H1 (cell line): ENCODE data around the gene DCLRE1B. TPM values are rescaled to one million over a fixed set of nuclear protein-coding genes. Genes with fewer than 3 reads are reported as not detected.

Source experiments
- CTCF ChIA-PET: fragments of 300-600 bp; sonication (Branson Sonifier 250); formaldehyde crosslinking; loops from one replicate; lab custom pipeline; 2021; ENCODE audit not compliant: partially characterized antibody; lab: Charles Lee
- POLR2A ChIA-PET: fragments of 300-600 bp; sonication (Branson Sonifier 250); formaldehyde crosslinking; loops from one replicate; lab custom pipeline; 2021; ENCODE audit warnings: inconsistent platforms; ENCODE audit not compliant: partially characterized antibody; lab: Charles Lee
- DNase-seq, 2 experiments: peaks; one replicate each; pipeline versions ENCODE4 v3.0.0 to v3.0.0-alpha.2; 2010 to 2022; ENCODE audit warnings: low spot score in 2 of 2, low read depth in 1 of 2, mixed read lengths in 1 of 2
- FAIRE-seq: peaks from 2 replicates; lab custom pipeline; 2011; peaks lifted over from hg19 to GRCh38; lab: Jason Lieb, UNC
- H2AFZ ChIP-seq: 2 replicates; pipeline ENCODE4 v1.8.1; 2012; ENCODE audit warnings: low read length, inconsistent platforms
- H2AK5ac ChIP-seq: 2 replicates; pipeline ENCODE4 v1.6.1; 2013; ENCODE audit warnings: low read depth, low read length
- H2BK120ac ChIP-seq: replicated peaks from 2 replicates; pipeline ENCODE3; 2013; ENCODE audit warnings: low read depth, low read length, inconsistent platforms
- H2BK12ac ChIP-seq: 2 replicates; pipeline ENCODE4 v1.6.1; 2013; ENCODE audit warnings: low read depth, low read length
- H2BK15ac ChIP-seq: 2 replicates; pipeline ENCODE4 v1.6.1; 2013; ENCODE audit warnings: low read length
- H2BK20ac ChIP-seq: 2 replicates; pipeline ENCODE4 v1.6.1; 2013; ENCODE audit warnings: low read length
- H2BK5ac ChIP-seq: 2 replicates; pipeline ENCODE4 v1.6.1; 2013; ENCODE audit warnings: low read depth, low read length
- H3K14ac ChIP-seq: 2 replicates; pipeline ENCODE4 v1.6.1; 2013; ENCODE audit warnings: inconsistent platforms; ENCODE audit not compliant: insufficient read length
- H3K18ac ChIP-seq: 2 replicates; pipeline ENCODE4 v1.6.1; 2013; ENCODE audit warnings: low read length; ENCODE audit errors: extremely low read depth
- H3K23ac ChIP-seq: 2 replicates; pipeline ENCODE4 v1.6.1; 2013; ENCODE audit warnings: inconsistent platforms; ENCODE audit not compliant: insufficient read length
- H3K23me2 ChIP-seq: 2 replicates; pipeline ENCODE4 v1.6.1; 2013; ENCODE audit warnings: low read depth, low read length
- H3K27ac ChIP-seq: 2 replicates; pipeline ENCODE4 v1.6.1; 2011; ENCODE audit warnings: low read depth, low read length, inconsistent platforms
- H3K27me3 ChIP-seq, 4 experiments: replicated peaks in 1 of 4; 1 replicate in 1 of 4; 2 replicates in 3 of 4; pipeline versions ENCODE4 v1.6.1 to v1.8.1; 2011 to 2013; ENCODE audit warnings: low read length in 3 of 4, mild to moderate bottlenecking in 3 of 4, inconsistent platforms in 2 of 4, mixed read lengths in 2 of 4, moderate library complexity in 1 of 4; ENCODE audit not compliant: control insufficient read depth in 3 of 4, insufficient read depth in 3 of 4; ENCODE audit errors: extremely low read depth in 1 of 4
- H3K36me3 ChIP-seq, 4 experiments: 2 replicates each; pipeline versions ENCODE4 v1.6.1 to v1.8.1; 2011 to 2013; ENCODE audit warnings: mild to moderate bottlenecking in 4 of 4, low read length in 3 of 4, moderate library complexity in 2 of 4, control low read depth in 1 of 4, inconsistent platforms in 1 of 4; ENCODE audit not compliant: insufficient read depth in 4 of 4, control insufficient read depth in 2 of 4
- H3K4ac ChIP-seq: replicated peaks from 2 replicates; pipeline ENCODE3; 2013; ENCODE audit warnings: low read length, low read depth, mixed read lengths, inconsistent platforms; ENCODE audit not compliant: insufficient read length
- H3K4me1 ChIP-seq, 4 experiments: replicated peaks in 1 of 4; 1 replicate in 1 of 4; 2 replicates in 3 of 4; pipeline versions ENCODE4 v1.6.1 to v1.8.1; 2011 to 2013; ENCODE audit warnings: low read length in 3 of 4, inconsistent platforms in 2 of 4, mixed read lengths in 1 of 4; ENCODE audit not compliant: insufficient read depth in 4 of 4, control insufficient read depth in 3 of 4
- H3K4me2 ChIP-seq, 2 experiments: 2 replicates each; pipeline versions ENCODE4 v1.6.1 to v1.8.1; 2011 to 2013; ENCODE audit warnings: low read depth in 2 of 2, low read length in 2 of 2, control low read depth in 1 of 2, inconsistent platforms in 1 of 2, mild to moderate bottlenecking in 1 of 2; ENCODE audit not compliant: insufficient read depth in 1 of 2
- H3K4me3 ChIP-seq, 4 experiments: fragments of 200-600, 300-600 bp in 1 of 4; sonication (generic), shearing (Covaris generic), sonication (Bioruptor Twin) in 1 of 4; 2 replicates each; pipeline versions ENCODE4 v1.5.1 to v1.8.1; 2011 to 2016; ENCODE audit warnings: low read length in 4 of 4, low read depth in 3 of 4, control low read depth in 2 of 4, inconsistent platforms in 2 of 4, mild to moderate bottlenecking in 2 of 4, mixed read lengths in 1 of 4, moderate library complexity in 1 of 4; ENCODE audit not compliant: insufficient read depth in 2 of 4; ENCODE audit errors: extremely low read depth in 1 of 4
- H3K56ac ChIP-seq: replicated peaks from 2 replicates; pipeline ENCODE3; 2013; ENCODE audit warnings: low read depth, mild to moderate bottlenecking, mixed read lengths, low read length, inconsistent platforms; ENCODE audit not compliant: insufficient read length
- H3K79me1 ChIP-seq: 2 replicates; pipeline ENCODE4 v1.6.1; 2013; ENCODE audit warnings: low read depth, low read length, control low read depth
- H3K79me2 ChIP-seq, 2 experiments: 2 replicates each; pipeline versions ENCODE4 v1.6.1 to v1.8.1; 2012 to 2013; ENCODE audit warnings: low read length in 2 of 2, mild to moderate bottlenecking in 2 of 2, inconsistent platforms in 1 of 2; ENCODE audit not compliant: insufficient read depth in 2 of 2, control insufficient read depth in 1 of 2
- H3K9ac ChIP-seq, 4 experiments: replicated peaks in 1 of 4; 1 replicate in 1 of 4; 2 replicates in 3 of 4; pipeline versions ENCODE4 v1.6.1 to v1.8.1; 2011 to 2013; ENCODE audit warnings: low read depth in 3 of 4, low read length in 3 of 4, control low read depth in 2 of 4, mild to moderate bottlenecking in 2 of 4, moderate library complexity in 2 of 4, inconsistent platforms in 1 of 4; ENCODE audit errors: extremely low read depth in 1 of 4
- H3K9me3 ChIP-seq, 2 experiments: 2 replicates each; pipeline versions ENCODE4 v1.6.1 to v1.8.1; 2012 to 2013; ENCODE audit warnings: mild to moderate bottlenecking in 2 of 2, moderate library complexity in 2 of 2, control low read depth in 1 of 2, inconsistent platforms in 1 of 2, low read depth in 1 of 2, low read length in 1 of 2, mixed read lengths in 1 of 2; ENCODE audit not compliant: insufficient read depth in 2 of 2
- H4K20me1 ChIP-seq, 2 experiments: replicated peaks in 1 of 2; 2 replicates each; pipeline versions ENCODE3 to v1.8.1; 2011 to 2013; ENCODE audit warnings: inconsistent platforms in 2 of 2, low read length in 2 of 2, mild to moderate bottlenecking in 1 of 2; ENCODE audit not compliant: insufficient read depth in 2 of 2, control insufficient read depth in 1 of 2
- H4K5ac ChIP-seq: 2 replicates; pipeline ENCODE4 v1.6.1; 2013; ENCODE audit warnings: low read length, low read depth, mixed read lengths, inconsistent platforms; ENCODE audit not compliant: insufficient read length
- H4K8ac ChIP-seq: 2 replicates; pipeline ENCODE4 v1.8.0; 2013; ENCODE audit warnings: mild to moderate bottlenecking, moderate library complexity, low read length, inconsistent platforms; ENCODE audit not compliant: insufficient read depth; ENCODE audit errors: extremely low read depth
- H4K91ac ChIP-seq: replicated peaks from 2 replicates; pipeline ENCODE3; 2013; ENCODE audit warnings: low read length, mixed read lengths, inconsistent platforms; ENCODE audit not compliant: insufficient read length
- BACH1 ChIP-seq: IDR thresholded peaks from 2 replicates; pipeline ENCODE4 v1.6.1; 2012; ENCODE audit warnings: low read length, improper control_type of control experiment
- BRCA1 ChIP-seq: IDR thresholded peaks from 2 replicates; pipeline ENCODE4 v1.6.1; 2012; ENCODE audit warnings: low read depth, low read length, improper control_type of control experiment
- CBX8 ChIP-seq: fragments of 300-800, 300-1000 bp; sonication (generic); IDR thresholded peaks from 2 replicates; pipeline ENCODE4 v1.7.1; 2016; ENCODE audit warnings: low read depth, low read length, borderline replicate concordance
- GTF2F1 ChIP-seq: IDR thresholded peaks from 2 replicates; pipeline ENCODE4 v1.6.1; 2012; ENCODE audit warnings: low read depth, low read length, improper control_type of control experiment, borderline replicate concordance
- KDM4A ChIP-seq: IDR thresholded peaks from one replicate; pipeline ENCODE4 v1.7.1; 2012; ENCODE audit warnings: low read depth, mild to moderate bottlenecking, moderate library complexity, low read length, inconsistent platforms; ENCODE audit not compliant: severe bottlenecking
- NRF1 ChIP-seq: IDR thresholded peaks from 2 replicates; pipeline ENCODE4 v1.6.1; 2011; ENCODE audit warnings: mild to moderate bottlenecking, low read depth, low read length, improper control_type of control experiment
- PHF8 ChIP-seq: fragments of 200-600 bp; sonication (generic); conservative IDR thresholded peaks from 2 replicates; pipeline ENCODE4 v1.7.1; 2012; ENCODE audit warnings: low read depth, mild to moderate bottlenecking, inconsistent platforms, low read length, moderate library complexity
- RFX5 ChIP-seq: IDR thresholded peaks from 2 replicates; pipeline ENCODE4 v1.6.1; 2011; ENCODE audit warnings: low read depth, low read length, improper control_type of control experiment, borderline replicate concordance
- SAP30 ChIP-seq: fragments of 300-600 bp; sonication (generic); IDR thresholded peaks from 2 replicates; pipeline ENCODE4 v1.7.1; 2012; ENCODE audit warnings: low read length, moderate library complexity, mild to moderate bottlenecking, inconsistent platforms; ENCODE audit not compliant: insufficient read depth, insufficient replicate concordance
- SIN3A ChIP-seq, 2 experiments: IDR thresholded peaks in 1 of 2; conservative IDR thresholded peaks in 1 of 2; 2 replicates each; pipeline ENCODE4 v1.6.1; 2011 to 2012; ENCODE audit warnings: low read length in 2 of 2, improper control_type of control experiment in 1 of 2, low read depth in 1 of 2, mild to moderate bottlenecking in 1 of 2
- SP1 ChIP-seq: IDR thresholded peaks from 2 replicates; pipeline ENCODE4 v1.6.1; 2011; ENCODE audit warnings: low read depth, low read length
- TAF1 ChIP-seq: IDR thresholded peaks from 2 replicates; pipeline ENCODE4 v1.6.1; 2011; ENCODE audit warnings: mild to moderate bottlenecking, low read depth, low read length
- TCF12 ChIP-seq: IDR thresholded peaks from 2 replicates; pipeline ENCODE4 v1.6.1; 2011; ENCODE audit warnings: low read depth, mild to moderate bottlenecking, low read length
- YY1 ChIP-seq: IDR thresholded peaks from 2 replicates; pipeline ENCODE4 v1.6.1; 2011; ENCODE audit warnings: low read depth, mild to moderate bottlenecking, low read length
- WGBS, 2 experiments: shearing (Covaris generic) in 1 of 2; methylation state at CpG; one replicate each; pipeline versions ENCODE4 v1.1.6 to v1.1.7; 2013 to 2015; ENCODE audit warnings: low lambda C conversion rate in 2 of 2, mixed read lengths in 2 of 2, inconsistent platforms in 1 of 2, low coverage in 1 of 2, missing lambda C conversion rate in 1 of 2; ENCODE audit not compliant: insufficient replicate concordance in 2 of 2, insufficient coverage in 1 of 2, insufficient read length in 1 of 2; ENCODE audit errors: extremely low coverage in 1 of 2, missing lambda C conversion rate in 1 of 2; 5-methylcytosine and 5-hydroxymethylcytosine counted together
- polyA plus RNA-seq, 7 experiments: library from polyadenylated mRNA; depleted of rRNA in 3 of 7; stranded (reverse) in 5 of 7; unstranded in 2 of 7; fragments of >200 nt in 5 of 7; fragments of 200-250 nt in 2 of 7; gene quantifications; 1 replicate in 5 of 7; 2 replicates in 1 of 7; 4 replicates in 1 of 7; pipeline versions ENCODE4 v1.2.1 to v1.2.3, GENCODE V29; 2011 to 2013; ENCODE audit warnings: missing spikeins in 2 of 7, mixed read lengths in 2 of 7
- total RNA-seq: library from RNA; stranded (reverse); fragmentation: NEBNext Ultra II Directional; extraction: Animal tissue kit (Norgen Biotek cat#: 25700); gene quantifications from 2 replicates; pipeline ENCODE4 v1.2.1, GENCODE V29; 2021
- TF ChIP-seq, protein P1 (sequence below): IDR thresholded peaks from 2 replicates; pipeline ENCODE4 v1.6.1; 2012; ENCODE audit warnings: inconsistent platforms

The DCLRE1B gene
- total and polyA plus RNA-seq, 2 of the 8 experiments (the other 6 are each of a cell fraction or from before 2014, with no cell fraction given), result 5.5 to 11.0 TPM

GRCh38 chr1:113879739-113880038 is 25.4 kb upstream of the DCLRE1B start:
- Histone ChIP-seq H4K8ac (no peak overlapping the region), H3K23ac (no peak overlapping the region), H4K20me1 (no peaks in the 10 kb centered on the region), H2AFZ (peak overlapping the region; percentile 20; the same call in 1 of the 2 replicates), H4K91ac (no peak overlapping the region), H3K9me3 (no peaks in the 10 kb centered on the region), H3K27ac (no peak overlapping the region), H3K27me3 (no peaks in the 10 kb centered on the region; a peak in 1 of 7 replicates), H3K36me3 (no peaks in the 10 kb centered on the region), H3K79me2 (no peaks in the 10 kb centered on the region), H2BK12ac (no peak overlapping the region), H3K4me2 (no peak overlapping the region), H3K79me1 (no peaks in the 10 kb centered on the region), H3K4ac (no peak overlapping the region), H2BK15ac (no peak overlapping the region), H3K9ac (no peak overlapping the region), H3K23me2 (no peaks in the 10 kb centered on the region; the same call in 1 of the 2 replicates), H2BK120ac (no peak overlapping the region), H3K56ac (no peak overlapping the region), H2AK5ac (no peak overlapping the region), H3K18ac (no peak overlapping the region), H2BK5ac (no peak overlapping the region), H2BK20ac (no peak overlapping the region), H4K5ac (no peak overlapping the region), H3K4me1 (no peaks in the 10 kb centered on the region), H3K14ac (no peak overlapping the region), H3K4me3 (no peak overlapping the region)
- POLR2A ChIA-PET, result interaction anchor here (1.3 kb wide), 1 partner anchor 26 kb away, joined by 3 read pairs; no protein-coding TSS in a partner anchor
- no peak for DNase-seq
- 91% methylated on average over 4 of the region's 4 CpGs; no CpG with 5 or more reads in 1 of the 2 experiments for WGBS, 2 experiments
- CTCF ChIA-PET, result interaction anchor here (1.7 kb wide), 1 partner anchor 45 kb away, joined by 8 read pairs; no protein-coding TSS in a partner anchor
- no peak for FAIRE-seq
- TF ChIP-seq SIN3A (conservative IDR thresholded peaks at IDR 0.05 in 1 of 2, IDR thresholded peaks at IDR 0.05 in 1 of 2; ENCODE audit: low read depth in 1 of 2, low read length in 2 of 2), result no peak
- no peak for TF ChIP-seq BACH1
- TF ChIP-seq SP1, result no peak
- no peak for TF ChIP-seq TCF12
- TF ChIP-seq BRCA1, result no peak
- TF ChIP-seq SAP30, result no peak
- TF ChIP-seq NRF1, result no peak
- TF ChIP-seq GTF2F1, result no peak
- no peak for TF ChIP-seq KDM4A
- TF ChIP-seq, protein P1, sequence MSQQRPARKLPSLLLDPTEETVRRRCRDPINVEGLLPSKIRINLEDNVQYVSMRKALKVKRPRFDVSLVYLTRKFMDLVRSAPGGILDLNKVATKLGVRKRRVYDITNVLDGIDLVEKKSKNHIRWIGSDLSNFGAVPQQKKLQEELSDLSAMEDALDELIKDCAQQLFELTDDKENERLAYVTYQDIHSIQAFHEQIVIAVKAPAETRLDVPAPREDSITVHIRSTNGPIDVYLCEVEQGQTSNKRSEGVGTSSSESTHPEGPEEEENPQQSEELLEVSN, result no peak
- TF ChIP-seq CBX8, result no peak
- no peak for TF ChIP-seq RFX5
- TF ChIP-seq TAF1, result no peak
- no peak for TF ChIP-seq PHF8
- TF ChIP-seq YY1, result no peak
